Measurements from ENCODE around the gene MEPCE. TPM values are rescaled to one million over a fixed set of nuclear protein-coding genes. Genes with fewer than 3 reads are reported as not detected.

MEPCE gene
- total and polyA plus RNA-seq, 2 experiments from 2014 or later = 10.0 to 32.6 TPM

DNA sequence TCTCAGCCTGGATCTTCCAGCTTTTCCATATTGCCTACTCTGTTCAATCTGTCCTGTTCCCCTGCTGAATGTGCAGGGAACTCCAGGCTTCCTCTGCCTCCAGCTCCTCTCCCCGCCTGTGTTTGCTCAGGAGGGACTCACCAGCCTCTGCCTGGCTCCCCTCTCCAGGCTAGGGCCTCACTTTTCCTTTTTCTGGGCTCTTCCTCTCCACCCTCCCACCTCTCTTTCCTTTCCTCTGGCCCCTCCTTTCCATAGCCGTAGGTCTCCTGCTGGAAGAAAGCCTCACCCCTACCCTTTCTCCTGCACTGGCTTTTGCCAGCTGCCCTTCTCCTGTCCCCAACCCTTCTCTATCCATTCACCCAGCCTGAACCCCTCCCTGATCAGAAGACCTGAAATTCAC is 31.4 kb upstream of the MEPCE start (continued):
- TF ChIP-seq, protein P1, sequence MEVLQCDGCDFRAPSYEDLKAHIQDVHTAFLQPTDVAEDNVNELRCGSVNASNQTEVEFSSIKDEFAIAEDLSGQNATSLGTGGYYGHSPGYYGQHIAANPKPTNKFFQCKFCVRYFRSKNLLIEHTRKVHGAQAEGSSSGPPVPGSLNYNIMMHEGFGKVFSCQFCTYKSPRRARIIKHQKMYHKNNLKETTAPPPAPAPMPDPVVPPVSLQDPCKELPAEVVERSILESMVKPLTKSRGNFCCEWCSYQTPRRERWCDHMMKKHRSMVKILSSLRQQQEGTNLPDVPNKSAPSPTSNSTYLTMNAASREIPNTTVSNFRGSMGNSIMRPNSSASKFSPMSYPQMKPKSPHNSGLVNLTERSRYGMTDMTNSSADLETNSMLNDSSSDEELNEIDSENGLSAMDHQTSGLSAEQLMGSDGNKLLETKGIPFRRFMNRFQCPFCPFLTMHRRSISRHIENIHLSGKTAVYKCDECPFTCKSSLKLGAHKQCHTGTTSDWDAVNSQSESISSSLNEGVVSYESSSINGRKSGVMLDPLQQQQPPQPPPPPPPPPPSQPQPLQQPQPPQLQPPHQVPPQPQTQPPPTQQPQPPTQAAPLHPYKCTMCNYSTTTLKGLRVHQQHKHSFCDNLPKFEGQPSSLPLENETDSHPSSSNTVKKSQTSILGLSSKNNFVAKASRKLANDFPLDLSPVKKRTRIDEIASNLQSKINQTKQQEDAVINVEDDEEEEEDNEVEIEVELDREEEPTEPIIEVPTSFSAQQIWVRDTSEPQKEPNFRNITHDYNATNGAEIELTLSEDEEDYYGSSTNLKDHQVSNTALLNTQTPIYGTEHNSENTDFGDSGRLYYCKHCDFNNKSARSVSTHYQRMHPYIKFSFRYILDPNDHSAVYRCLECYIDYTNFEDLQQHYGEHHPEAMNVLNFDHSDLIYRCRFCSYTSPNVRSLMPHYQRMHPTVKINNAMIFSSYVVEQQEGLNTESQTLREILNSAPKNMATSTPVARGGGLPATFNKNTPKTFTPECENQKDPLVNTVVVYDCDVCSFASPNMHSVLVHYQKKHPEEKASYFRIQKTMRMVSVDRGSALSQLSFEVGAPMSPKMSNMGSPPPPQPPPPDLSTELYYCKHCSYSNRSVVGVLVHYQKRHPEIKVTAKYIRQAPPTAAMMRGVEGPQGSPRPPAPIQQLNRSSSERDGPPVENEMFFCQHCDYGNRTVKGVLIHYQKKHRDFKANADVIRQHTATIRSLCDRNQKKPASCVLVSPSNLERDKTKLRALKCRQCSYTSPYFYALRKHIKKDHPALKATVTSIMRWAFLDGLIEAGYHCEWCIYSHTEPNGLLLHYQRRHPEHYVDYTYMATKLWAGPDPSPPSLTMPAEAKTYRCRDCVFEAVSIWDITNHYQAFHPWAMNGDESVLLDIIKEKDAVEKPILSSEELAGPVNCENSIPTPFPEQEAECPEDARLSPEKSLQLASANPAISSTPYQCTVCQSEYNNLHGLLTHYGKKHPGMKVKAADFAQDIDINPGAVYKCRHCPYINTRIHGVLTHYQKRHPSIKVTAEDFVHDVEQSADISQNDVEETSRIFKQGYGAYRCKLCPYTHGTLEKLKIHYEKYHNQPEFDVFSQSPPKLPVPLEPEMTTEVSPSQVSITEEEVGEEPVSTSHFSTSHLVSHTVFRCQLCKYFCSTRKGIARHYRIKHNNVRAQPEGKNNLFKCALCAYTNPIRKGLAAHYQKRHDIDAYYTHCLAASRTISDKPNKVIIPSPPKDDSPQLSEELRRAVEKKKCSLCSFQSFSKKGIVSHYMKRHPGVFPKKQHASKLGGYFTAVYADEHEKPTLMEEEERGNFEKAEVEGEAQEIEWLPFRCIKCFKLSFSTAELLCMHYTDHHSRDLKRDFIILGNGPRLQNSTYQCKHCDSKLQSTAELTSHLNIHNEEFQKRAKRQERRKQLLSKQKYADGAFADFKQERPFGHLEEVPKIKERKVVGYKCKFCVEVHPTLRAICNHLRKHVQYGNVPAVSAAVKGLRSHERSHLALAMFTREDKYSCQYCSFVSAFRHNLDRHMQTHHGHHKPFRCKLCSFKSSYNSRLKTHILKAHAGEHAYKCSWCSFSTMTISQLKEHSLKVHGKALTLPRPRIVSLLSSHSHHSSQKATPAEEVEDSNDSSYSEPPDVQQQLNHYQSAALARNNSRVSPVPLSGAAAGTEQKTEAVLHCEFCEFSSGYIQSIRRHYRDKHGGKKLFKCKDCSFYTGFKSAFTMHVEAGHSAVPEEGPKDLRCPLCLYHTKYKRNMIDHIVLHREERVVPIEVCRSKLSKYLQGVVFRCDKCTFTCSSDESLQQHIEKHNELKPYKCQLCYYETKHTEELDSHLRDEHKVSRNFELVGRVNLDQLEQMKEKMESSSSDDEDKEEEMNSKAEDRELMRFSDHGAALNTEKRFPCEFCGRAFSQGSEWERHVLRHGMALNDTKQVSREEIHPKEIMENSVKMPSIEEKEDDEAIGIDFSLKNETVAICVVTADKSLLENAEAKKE (CRISPR knock-in tag; IDR thresholded peaks at IDR 0.05) = no peak

DNA sequence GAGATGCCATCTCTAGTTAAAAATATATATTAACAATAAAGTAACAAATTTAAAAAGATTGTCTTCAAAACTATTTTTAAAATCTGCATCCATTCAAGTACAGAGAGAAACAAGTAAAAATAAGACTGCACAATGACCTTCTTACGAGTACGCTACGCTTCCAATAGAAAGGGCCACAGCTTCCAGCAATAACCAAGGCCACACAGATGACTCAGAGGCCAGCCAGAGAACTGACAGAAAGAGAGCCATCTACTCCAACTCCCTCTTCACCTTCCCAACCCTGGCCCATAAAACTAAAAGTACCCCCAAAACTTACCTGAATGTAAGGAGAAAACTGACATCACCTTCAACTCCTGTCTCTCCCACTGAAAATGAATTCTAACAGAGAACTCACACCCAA is 29.6 kb upstream of the MEPCE start:
- Histone ChIP-seq H3F3A (replicated peaks; ENCODE audit: low read depth) (no peaks in the 10 kb centered on the region), H2AFZ (no peak overlapping the region), H3K9me2 (ENCODE audit: insufficient read depth) (no peaks in the 10 kb centered on the region), H3K27ac (ENCODE audit: low read depth) (no peak overlapping the region), H3K4me2 (no peak overlapping the region), H4K20me1 (replicated peaks; ENCODE audit: insufficient read depth) (no peaks in the 10 kb centered on the region; the same call in 1 of the 2 replicates), H3K27me3 (ENCODE audit: insufficient read depth) (0 out of 2 replicates have a peak, but pooled peaks cover 8% of the 10 kb centered on the region), H3K4me3 (no peak overlapping the region), H3K4me1 (ENCODE audit: insufficient read depth) (peaks cover 10% of the 10 kb centered on the region), H3K36me3 (ENCODE audit: insufficient read depth) (no peaks in the 10 kb centered on the region), H3K79me2 (replicated peaks; ENCODE audit: insufficient read depth) (no peaks in the 10 kb centered on the region)
- no peak overlapping the region for H3K27ac Mint-ChIP-seq
- H3K9me3 Mint-ChIP-seq = no peaks in the 10 kb centered on the region
- no peak for ATAC-seq
- H3K4me3 Mint-ChIP-seq = no peak overlapping the region
- H3K36me3 Mint-ChIP-seq (ENCODE audit: low read depth) = no peaks in the 10 kb centered on the region
- no peak for DNase-seq (ENCODE audit: low spot score)
- H3K27me3 Mint-ChIP-seq (ENCODE audit: insufficient read depth, low read depth, poor library complexity) = peaks cover 10% of the 10 kb centered on the region
- peaks cover 19% of the 10 kb centered on the region for H3K4me1 Mint-ChIP-seq
- TF ChIP-seq POLR2AphosphoS5 (IDR thresholded peaks at IDR 0.05; ENCODE audit: low read depth) (no peak), NANOG (IDR thresholded peaks at IDR 0.05; ENCODE audit: borderline replicate concordance) (no peak), CREB1 (CRISPR knock-in tag; IDR thresholded peaks at IDR 0.05; ENCODE audit: low read depth) (no peak), JUNB (IDR thresholded peaks at IDR 0.05; ENCODE audit: unreplicated experiment) (no peak), EZH2 (IDR thresholded peaks at IDR 0.05; ENCODE audit: low read depth, unreplicated experiment) (no peak)
- TF ChIP-seq, protein P2, sequence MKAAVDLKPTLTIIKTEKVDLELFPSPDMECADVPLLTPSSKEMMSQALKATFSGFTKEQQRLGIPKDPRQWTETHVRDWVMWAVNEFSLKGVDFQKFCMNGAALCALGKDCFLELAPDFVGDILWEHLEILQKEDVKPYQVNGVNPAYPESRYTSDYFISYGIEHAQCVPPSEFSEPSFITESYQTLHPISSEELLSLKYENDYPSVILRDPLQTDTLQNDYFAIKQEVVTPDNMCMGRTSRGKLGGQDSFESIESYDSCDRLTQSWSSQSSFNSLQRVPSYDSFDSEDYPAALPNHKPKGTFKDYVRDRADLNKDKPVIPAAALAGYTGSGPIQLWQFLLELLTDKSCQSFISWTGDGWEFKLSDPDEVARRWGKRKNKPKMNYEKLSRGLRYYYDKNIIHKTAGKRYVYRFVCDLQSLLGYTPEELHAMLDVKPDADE (IDR thresholded peaks at IDR 0.05) = no peak
- TF ChIP-seq, protein P1 (CRISPR knock-in tag; IDR thresholded peaks at IDR 0.05) = no peak

Data from GM23338 (cell line).